K562 (cell line): ENCODE results near the gene MKNK1. TPM values are rescaled to one million over a fixed set of nuclear protein-coding genes. Genes with fewer than 3 reads are reported as not detected.

ENCODE experiments used
- ATAC-seq: fragments of 200-7000 bp; cut with Tn5 transposase; 3 replicates; pipeline ENCODE4 v1.9.1; 2020; ENCODE audit warnings: moderate library complexity
- BruUV-seq: library from RNA; stranded (reverse); fragments of 400-500 nt; replicated peaks from 2 replicates; lab custom pipeline; 2021; lab: Mats Ljungman, UMichigan
- CTCF ChIA-PET: fragments of 300-600 bp; formaldehyde crosslinking; extraction: SDS; loops from one replicate; lab custom pipeline; 2021; ENCODE audit warnings: low intra/inter-chr PET ratio; lab: Yijun Ruan, JAX
- POLR2A ChIA-PET: fragments of 300-600, 350-650 bp; sonication (Branson Sonifier 250); formaldehyde crosslinking; extraction: SDS; loops from one replicate; lab custom pipeline; 2021; ENCODE audit warnings: antibody characterized with exemption, inconsistent platforms; lab: Yijun Ruan, JAX
- DNase-seq, 4 experiments: peaks; one replicate each; pipeline versions ENCODE4 v3.0.0 to v3.0.0-alpha.2; 2011 to 2018; ENCODE audit warnings: low spot score in 3 of 4, mixed read lengths in 3 of 4; ENCODE audit errors: extremely low read depth in 1 of 4
- FAIRE-seq: peaks from 2 replicates; lab custom pipeline; 2011; peaks lifted over from hg19 to GRCh38; lab: Jason Lieb, UNC
- H2AFZ ChIP-seq: 2 replicates; pipeline ENCODE4 v1.6.0; 2011; ENCODE audit warnings: low read depth, low read length, control low read depth, inconsistent platforms
- H3K27ac ChIP-seq: fragments of 200-600 bp; 3 replicates; pipeline ENCODE4 v1.8.0; 2011; ENCODE audit warnings: low read depth, mild to moderate bottlenecking, control low read depth, inconsistent platforms, low read length, moderate library complexity, mixed read lengths; ENCODE audit errors: extremely low read depth
- H3K27me3 ChIP-seq, 2 experiments: fragments of 300-600 bp in 1 of 2; 2 replicates in 1 of 2; 3 replicates in 1 of 2; pipeline versions ENCODE4 v1.6.0 to v1.8.0; 2011; ENCODE audit warnings: inconsistent platforms in 2 of 2, low read length in 2 of 2, mild to moderate bottlenecking in 1 of 2, mixed read lengths in 1 of 2, moderate library complexity in 1 of 2; ENCODE audit not compliant: control insufficient read depth in 2 of 2, insufficient read depth in 2 of 2
- H3K36me3 ChIP-seq: fragments of 300-600 bp; 3 replicates; pipeline ENCODE4 v1.8.0; 2011; ENCODE audit warnings: mild to moderate bottlenecking, low read length, inconsistent platforms; ENCODE audit not compliant: control insufficient read depth, insufficient read depth
- H3K4me1 ChIP-seq, 2 experiments: fragments of 200-600 bp in 1 of 2; replicated peaks in 1 of 2; 2 replicates in 1 of 2; 3 replicates in 1 of 2; pipeline versions ENCODE4 v1.5.1 to v1.8.0; 2011; ENCODE audit warnings: inconsistent platforms in 2 of 2, low read length in 2 of 2, mild to moderate bottlenecking in 1 of 2, mixed read lengths in 1 of 2, moderate library complexity in 1 of 2; ENCODE audit not compliant: control insufficient read depth in 2 of 2, insufficient read depth in 2 of 2
- H3K4me2 ChIP-seq: 2 replicates; pipeline ENCODE4 v1.6.1; 2011; ENCODE audit warnings: low read length, control low read depth, inconsistent platforms, mixed read lengths; ENCODE audit not compliant: insufficient read depth
- H3K4me3 ChIP-seq: fragments of 200-600 bp; sonication (generic), shearing (Covaris generic); 2 replicates; pipeline ENCODE4 v1.5.1; 2016; ENCODE audit warnings: control low read depth, inconsistent platforms
- H3K79me2 ChIP-seq: fragments of 200-600 bp; 3 replicates; pipeline ENCODE4 v1.8.0; 2011; ENCODE audit warnings: low read length, inconsistent platforms; ENCODE audit not compliant: control insufficient read depth, insufficient read depth
- H3K9ac ChIP-seq, 2 experiments: 2 replicates each; pipeline versions ENCODE4 v1.6.0 to v1.6.1; 2011; ENCODE audit warnings: low read depth in 2 of 2, low read length in 2 of 2, control low read depth in 1 of 2, inconsistent platforms in 1 of 2, mild to moderate bottlenecking in 1 of 2, mixed read lengths in 1 of 2; ENCODE audit not compliant: insufficient read depth in 1 of 2
- H3K9me1 ChIP-seq: one replicate; pipeline ENCODE4 v1.6.0; 2011; ENCODE audit warnings: inconsistent platforms, mild to moderate bottlenecking, low read length, moderate library complexity; ENCODE audit not compliant: control insufficient read depth, insufficient read depth
- H3K9me3 ChIP-seq: replicated peaks from 2 replicates; pipeline ENCODE4 v1.5.1; 2011; ENCODE audit warnings: low read depth, low read length, inconsistent platforms; ENCODE audit not compliant: control insufficient read depth, insufficient read depth
- H4K20me1 ChIP-seq: replicated peaks from 2 replicates; pipeline ENCODE4 v1.6.1; 2011; ENCODE audit warnings: low read length, inconsistent platforms, mixed read lengths; ENCODE audit not compliant: control insufficient read depth, insufficient read depth
- GTF2F1 ChIP-seq: IDR thresholded peaks from 2 replicates; pipeline ENCODE4 v1.6.1; 2011; ENCODE audit warnings: low read depth, low read length, improper control_type of control experiment
- XRCC3 ChIP-seq: fragments of 450-650 bp; IDR thresholded peaks from 2 replicates; pipeline ENCODE4 v1.6.1; 2017; ENCODE audit warnings: mild to moderate bottlenecking, moderate library complexity
- ZBTB8A ChIP-seq: fragments of 450-650 bp; IDR thresholded peaks from 2 replicates; pipeline ENCODE4 v1.6.1; 2018; ENCODE audit warnings: mild to moderate bottlenecking, moderate library complexity; ENCODE audit not compliant: partially characterized antibody
- ZNF551 ChIP-seq: fragments of 250-450 bp; sonication (Bioruptor Pico); IDR thresholded peaks from 2 replicates; pipeline ENCODE4 v1.5.0; 2021; ENCODE audit warnings: mild to moderate bottlenecking, moderate library complexity
- ZNF707 ChIP-seq: fragments of 250-450 bp; sonication (Bioruptor Pico); conservative IDR thresholded peaks from 2 replicates; pipeline ENCODE4 v1.8.0; 2022; ENCODE audit warnings: inconsistent platforms, mild to moderate bottlenecking, moderate library complexity
- WGBS: fragments of 100-300 bp; shearing (Covaris generic); methylation state at CpG from one replicate; pipeline ENCODE4 v1.1.6; 2016; ENCODE audit warnings: low coverage, mixed read lengths; ENCODE audit not compliant: insufficient coverage; ENCODE audit errors: missing lambda C conversion rate; 5-methylcytosine and 5-hydroxymethylcytosine counted together
- in situ Hi-C: fragments of 300-500 bp; cut with MboI; formaldehyde crosslinking; loops from 4 replicates; pipeline ENCODE4 v1.15.0; 2018; ENCODE audit warnings: inconsistent platforms, mixed read lengths
- intact Hi-C: fragments of 100-400 bp; cut with micrococcal nuclease; formaldehyde crosslinking; loops from 2 replicates; pipeline ENCODE4 v1.14.2; 2022
- polyA plus RNA-seq, 8 experiments: library from polyadenylated mRNA; depleted of rRNA in 4 of 8; stranded (reverse) in 5 of 8; unstranded in 3 of 8; fragments of >200 nt; fragmentation: Nextera tagmentation in 2 of 8; fragmentation: Illumina TruSeq in 1 of 8; extraction: Ambion mirVana in 2 of 8; extraction: Trizol in 1 of 8; gene quantifications; 2 replicates each; pipeline versions ENCODE4 v1.2.1 to v1.2.3, GENCODE V29; 2011 to 2014; ENCODE audit warnings: inconsistent platforms in 1 of 8, missing spikeins in 1 of 8
- total RNA-seq, 7 experiments: library from RNA; depleted of rRNA in 6 of 7; stranded (reverse); fragments of >200 nt in 6 of 7; fragmentation: Illumina TruSeq in 2 of 7; extraction: Trizol in 2 of 7; gene quantifications; 2 replicates each; pipeline versions ENCODE4 v1.2.1 to v1.2.3, GENCODE V29; 2011 to 2021; ENCODE audit warnings: low replicate concordance in 1 of 7
- TF ChIP-seq, protein P1 (sequence below): fragments of 200-800 bp; sonication (Bioruptor generic); IDR thresholded peaks from 2 replicates; pipeline ENCODE4 v1.6.1; 2017; ENCODE audit warnings: missing genetic modification characterization, missing compliant biosample characterization

Gene MKNK1
- total and polyA plus RNA-seq, 9 of the 15 experiments (the other 6 are each of a cell fraction or from before 2014, with no cell fraction given): 27.7 to 51.3 (median 43.7) TPM

DNA sequence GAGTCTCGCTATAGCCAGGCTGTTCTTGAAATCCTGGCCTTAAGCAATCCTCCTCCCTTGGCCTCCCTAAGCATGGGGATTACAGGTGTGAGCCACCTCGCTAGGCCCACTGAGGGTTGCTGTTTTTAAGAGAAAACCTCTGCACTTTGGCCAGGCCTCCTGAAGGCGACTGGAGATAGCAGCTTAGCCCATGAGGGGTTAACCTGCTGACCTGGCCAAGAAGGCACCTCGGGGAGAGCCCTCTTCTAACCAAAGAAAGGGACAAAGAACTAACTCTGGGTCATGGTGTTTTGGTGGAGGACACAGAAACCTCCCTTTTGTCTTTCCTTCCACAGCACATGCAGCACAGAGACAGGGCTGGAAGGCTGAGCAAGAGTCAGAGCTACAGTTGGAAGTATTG is 35.0 kb downstream of the MKNK1 start:
- in situ Hi-C loops: no loop called here
- Histone ChIP-seq H3K4me3 (no peak overlapping the region), H3K27me3 (no peaks in the 10 kb centered on the region), H3K27ac (no peak overlapping the region), H3K79me2 (no peaks in the 10 kb centered on the region), H3K4me2 (no peak overlapping the region), H3K9me3 (no peaks in the 10 kb centered on the region), H3K36me3 (peaks cover 11% of the 10 kb centered on the region; the same call in 2 of the 3 replicates), H3K9ac (no peak overlapping the region), H2AFZ (no peak overlapping the region), H3K4me1 (no peaks in the 10 kb centered on the region; a peak in 2 of 5 replicates), H4K20me1 (no peaks in the 10 kb centered on the region), H3K9me1 (no peaks in the 10 kb centered on the region)
- ChIA-PET POLR2A (interaction anchor here (0.7 to 1.9 kb wide), 4 partner anchors 14 to 150 kb away, joined by 3 to 6 read pairs (median 4); partner anchors contain the start of gene EFCAB14), CTCF (no interaction called here)
- TF ChIP-seq ZNF707: no peak
- WGBS: 48% methylated on average over 4 of the region's 4 CpGs
- intact Hi-C loops: no loop called here
- FAIRE-seq (no peak), ATAC-seq (no peak), DNase-seq (no peak)
- no TSS peak for BruUV-seq

DNA sequence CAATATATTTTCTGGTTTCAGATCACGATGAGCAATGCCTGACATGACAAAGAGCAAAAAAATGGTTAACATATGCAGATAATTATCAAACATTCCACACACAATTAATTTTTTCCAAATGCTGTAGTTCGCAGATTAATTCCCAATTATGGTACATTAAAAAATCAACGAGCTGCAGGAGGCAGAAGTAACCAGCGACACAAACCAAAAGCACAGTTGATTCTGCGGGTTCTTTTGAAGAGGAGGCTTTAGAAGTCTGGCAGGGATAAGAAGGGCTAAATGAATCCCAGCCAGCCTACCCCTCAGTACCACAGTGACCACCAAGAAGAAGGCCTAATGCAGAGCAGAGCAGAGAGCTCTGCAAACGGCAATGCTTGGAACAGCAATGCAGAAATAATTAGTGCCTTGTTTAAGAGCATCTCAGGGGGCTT is 35.6 kb downstream of the MKNK1 start:
- H3K9me3 ChIP-seq: no peaks in the 10 kb centered on the region
- FAIRE-seq: no peak
- in situ Hi-C loops: no loop called here

More for the DNA sequence above, 35.6 kb downstream of the MKNK1 start:
- TF ChIP-seq ZBTB8A (no peak), XRCC3 (no peak), GTF2F1 (no peak), ZNF551 (CRISPR knock-in tag) (no peak)
- TF ChIP-seq, protein P1, sequence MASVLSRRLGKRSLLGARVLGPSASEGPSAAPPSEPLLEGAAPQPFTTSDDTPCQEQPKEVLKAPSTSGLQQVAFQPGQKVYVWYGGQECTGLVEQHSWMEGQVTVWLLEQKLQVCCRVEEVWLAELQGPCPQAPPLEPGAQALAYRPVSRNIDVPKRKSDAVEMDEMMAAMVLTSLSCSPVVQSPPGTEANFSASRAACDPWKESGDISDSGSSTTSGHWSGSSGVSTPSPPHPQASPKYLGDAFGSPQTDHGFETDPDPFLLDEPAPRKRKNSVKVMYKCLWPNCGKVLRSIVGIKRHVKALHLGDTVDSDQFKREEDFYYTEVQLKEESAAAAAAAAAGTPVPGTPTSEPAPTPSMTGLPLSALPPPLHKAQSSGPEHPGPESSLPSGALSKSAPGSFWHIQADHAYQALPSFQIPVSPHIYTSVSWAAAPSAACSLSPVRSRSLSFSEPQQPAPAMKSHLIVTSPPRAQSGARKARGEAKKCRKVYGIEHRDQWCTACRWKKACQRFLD (CRISPR knock-in tag): no peak
- Histone ChIP-seq H3K9ac (no peak overlapping the region), H3K4me3 (no peak overlapping the region), H3K4me1 (no peaks in the 10 kb centered on the region; a peak in 2 of 5 replicates), H2AFZ (no peak overlapping the region), H3K4me2 (no peak overlapping the region), H4K20me1 (no peaks in the 10 kb centered on the region), H3K79me2 (no peaks in the 10 kb centered on the region), H3K36me3 (peaks cover 11% of the 10 kb centered on the region; the same call in 2 of the 3 replicates), H3K9me1 (no peaks in the 10 kb centered on the region), H3K27ac (no peak overlapping the region), H3K27me3 (no peaks in the 10 kb centered on the region)
- CTCF ChIA-PET: no interaction called here
- no TSS peak for BruUV-seq
- ATAC-seq: no peak
- intact Hi-C loops: no loop called here
- POLR2A ChIA-PET: interaction anchor here (1.2 kb wide), 1 partner anchor 151 kb away, joined by 5 read pairs; the partner anchor contains the start of gene EFCAB14
- no peak for DNase-seq
- 63% methylated on average over 6 of the region's 6 CpGs for WGBS
